CD4-positive, alpha-beta T cell treated with Interleukin-1 beta for 1 hour (primary cell): ENCODE data around the gene TTF2.
"Not testable (repeated sequence)": the region's sequence is repeated elsewhere in the genome, so short reads cannot be mapped to it uniquely, and the experiment has no call there.

ENCODE experiments used
- DNase-seq, 2 donors: peaks; one replicate each; pipeline ENCODE4 v3.0.0-alpha.2; 2020 to 2022

TTF2 gene

DNA sequence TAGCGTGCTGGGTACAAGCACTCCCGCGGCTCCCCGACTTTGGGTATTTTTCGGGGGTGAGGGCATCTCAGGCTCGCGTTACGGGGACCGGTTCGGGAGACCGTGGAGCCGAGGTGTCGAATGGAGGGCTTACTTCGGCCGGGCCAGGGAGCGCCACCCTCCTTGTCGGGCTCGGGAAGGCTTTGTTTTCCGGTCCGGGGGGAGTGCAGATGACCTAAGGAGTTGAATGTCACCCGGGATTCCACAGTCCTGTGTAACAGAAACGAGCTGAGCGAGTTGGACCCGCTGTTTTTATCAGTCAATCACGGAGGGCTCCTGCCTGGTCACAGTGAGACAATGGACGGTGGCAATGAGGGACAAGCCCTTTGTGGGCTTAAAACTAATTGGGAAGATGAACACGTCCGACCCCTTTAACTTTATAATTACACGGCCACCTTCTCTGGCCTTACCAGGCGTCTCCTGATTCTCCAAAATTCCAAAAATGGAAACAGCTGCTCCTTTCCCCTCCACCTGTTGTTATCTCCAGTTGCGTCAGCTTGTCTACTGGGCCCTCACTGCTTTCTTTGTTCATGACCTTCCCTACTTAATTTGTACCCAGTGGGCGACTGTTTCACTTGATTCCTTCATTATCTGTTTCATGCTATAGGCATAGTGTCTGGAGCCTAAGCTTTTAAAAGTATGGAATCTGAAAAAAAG, 62.4 kb downstream of the TTF2 start:
- DNase-seq, result no peak

DNA sequence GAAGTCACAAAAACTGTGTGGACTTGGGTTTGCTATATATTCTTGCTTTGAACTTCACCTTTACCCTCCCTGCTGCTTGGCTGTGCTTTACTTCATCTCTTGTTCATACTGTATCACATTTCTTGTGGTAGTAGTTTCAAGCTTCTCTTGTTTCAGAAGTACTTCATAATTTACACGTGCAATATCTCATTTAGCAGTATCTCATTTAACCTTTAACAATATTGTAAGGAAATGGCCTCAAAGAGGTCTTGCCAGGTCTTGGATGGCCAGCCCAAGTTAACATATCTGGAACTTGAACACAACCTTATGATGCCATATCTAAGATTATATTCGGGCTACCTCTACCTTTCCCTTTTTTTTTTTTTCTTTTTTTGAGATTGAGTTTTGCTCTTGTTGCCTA, 63.1 kb downstream of the TTF2 start:
- no peak for DNase-seq

DNA sequence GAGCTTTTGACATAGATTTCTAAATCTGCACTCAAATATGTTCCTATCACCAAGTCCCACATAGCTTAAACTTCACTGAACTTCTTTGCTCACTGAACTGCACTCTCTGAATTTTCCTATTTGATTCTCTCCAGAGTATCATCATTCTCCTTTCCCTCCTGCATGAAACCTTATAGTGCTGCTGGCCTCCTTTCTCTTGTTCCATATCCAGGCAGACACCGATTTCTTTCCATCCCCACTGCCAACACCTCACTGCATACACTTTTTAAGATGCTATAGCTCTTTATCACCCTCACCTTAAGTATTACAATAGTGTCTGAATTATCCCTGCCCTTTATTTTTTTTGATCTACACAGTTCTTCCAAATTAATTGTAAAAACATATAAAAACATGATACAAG, 64.5 kb downstream of the TTF2 start:
- no peak for DNase-seq

DNA sequence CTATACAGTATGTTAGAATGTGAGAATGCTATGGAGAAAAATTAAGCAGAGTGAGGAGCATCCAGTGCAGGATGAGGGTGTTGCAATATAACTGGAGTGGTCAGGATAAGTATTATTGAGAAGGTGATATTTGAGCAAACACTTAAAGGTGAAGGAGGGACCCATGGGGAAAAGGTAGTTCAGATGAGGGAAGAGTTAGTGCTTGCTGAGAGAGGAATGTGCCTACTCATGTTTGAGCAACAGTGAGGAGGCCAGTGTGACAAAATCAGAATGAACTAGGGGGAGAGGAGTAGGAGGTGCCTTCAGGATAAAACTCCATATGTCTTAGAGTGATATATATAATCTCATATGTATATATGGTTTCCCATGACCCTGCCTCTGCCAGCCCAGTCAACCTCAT, 67.7 kb downstream of the TTF2 start:
- DNase-seq, result no peak

DNA sequence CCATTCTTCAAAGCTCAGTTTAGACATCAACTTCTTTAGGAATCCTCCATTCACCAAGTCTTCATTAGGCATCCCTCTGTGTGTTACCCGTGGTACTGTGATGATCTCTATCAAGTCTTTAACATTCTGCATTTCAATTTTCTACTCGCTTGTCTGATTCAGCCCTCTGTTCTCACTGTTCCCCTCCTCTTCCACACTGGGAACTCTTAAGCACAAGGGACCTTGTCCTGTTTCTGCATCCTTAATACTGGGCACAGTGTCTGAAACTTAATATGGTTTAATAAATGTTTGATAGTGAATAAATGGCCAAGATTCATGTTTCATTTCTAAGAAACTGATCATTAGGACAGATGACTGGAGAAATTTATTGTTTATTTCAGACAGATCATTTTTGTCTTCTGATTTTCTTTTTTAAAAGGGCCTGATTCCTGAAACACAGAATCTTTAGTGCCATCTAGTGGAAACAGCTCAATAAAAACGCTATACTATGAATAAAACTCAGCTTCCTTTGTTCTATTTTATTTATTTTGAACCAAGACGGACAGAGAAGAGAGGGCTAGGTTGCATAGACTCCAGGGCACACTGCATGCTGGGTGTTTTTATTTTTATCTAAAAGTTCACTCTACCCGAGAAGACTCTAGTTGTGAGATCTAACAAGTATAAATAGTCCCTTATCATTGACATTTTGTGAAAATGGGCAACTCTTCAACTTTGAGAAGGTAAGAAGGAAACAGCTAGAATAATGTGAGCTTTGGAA, 68.4 kb downstream of the TTF2 start:
- DNase-seq, result peak in 1 of 2 donors; percentile 38

DNA sequence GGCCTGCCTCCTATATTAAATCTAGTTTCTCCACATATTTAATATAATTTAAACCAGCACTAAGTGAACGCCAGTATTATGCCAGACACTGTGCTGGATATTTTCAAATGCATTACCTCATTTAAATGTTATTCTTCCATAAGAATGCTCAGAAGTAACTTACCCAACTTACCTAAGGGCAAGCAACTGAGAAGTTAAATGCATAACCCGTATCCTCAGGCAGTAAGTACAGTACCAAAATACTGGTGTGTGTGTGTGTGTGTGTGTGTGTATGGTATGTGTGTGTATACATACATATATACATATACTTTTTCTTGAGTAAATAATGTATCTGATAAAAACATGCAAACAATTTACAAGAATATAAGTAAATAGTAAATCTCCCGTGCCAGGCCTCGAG, 70.4 kb downstream of the TTF2 start:
- DNase-seq, result no peak

DNA sequence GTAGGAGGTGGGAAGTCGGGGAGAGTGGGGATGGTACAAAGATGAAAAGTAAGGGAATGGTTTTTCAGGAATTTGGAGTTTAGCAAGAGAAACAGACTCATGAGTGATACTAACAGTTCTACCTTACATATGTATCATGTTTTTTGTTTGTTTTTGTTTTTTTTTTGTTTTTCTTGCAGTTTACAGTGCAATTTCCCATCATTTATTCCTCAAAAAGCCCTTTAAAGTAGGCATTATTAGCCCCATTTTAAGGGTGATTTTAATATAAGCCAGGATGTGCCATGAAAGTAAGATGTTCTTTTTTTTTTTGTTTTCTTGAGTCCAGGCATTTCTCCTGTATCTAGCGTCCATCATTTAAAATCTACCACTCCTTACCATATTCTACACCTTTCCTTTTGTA, 75.2 kb downstream of the TTF2 start:
- no peak for DNase-seq

DNA sequence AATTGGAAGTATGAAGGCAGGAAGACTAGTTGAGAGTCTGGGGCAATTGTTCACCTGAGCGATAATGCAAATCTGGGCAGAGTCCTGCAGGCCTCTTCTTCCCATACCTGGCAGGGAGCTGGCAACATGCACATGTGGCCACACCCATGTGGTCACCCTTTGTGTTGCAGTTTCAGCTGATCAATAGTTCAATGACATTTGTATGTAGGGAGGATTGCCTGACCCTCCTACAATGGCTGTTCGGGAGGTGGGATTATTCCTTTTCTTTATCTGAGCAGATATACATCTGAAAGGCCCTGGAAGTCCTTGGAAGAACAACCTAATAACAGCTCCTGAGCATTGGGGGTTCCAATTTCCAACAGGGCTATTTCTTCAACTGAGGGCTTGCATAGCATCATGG, 76.6 kb downstream of the TTF2 start:
- DNase-seq, result no peak

DNA sequence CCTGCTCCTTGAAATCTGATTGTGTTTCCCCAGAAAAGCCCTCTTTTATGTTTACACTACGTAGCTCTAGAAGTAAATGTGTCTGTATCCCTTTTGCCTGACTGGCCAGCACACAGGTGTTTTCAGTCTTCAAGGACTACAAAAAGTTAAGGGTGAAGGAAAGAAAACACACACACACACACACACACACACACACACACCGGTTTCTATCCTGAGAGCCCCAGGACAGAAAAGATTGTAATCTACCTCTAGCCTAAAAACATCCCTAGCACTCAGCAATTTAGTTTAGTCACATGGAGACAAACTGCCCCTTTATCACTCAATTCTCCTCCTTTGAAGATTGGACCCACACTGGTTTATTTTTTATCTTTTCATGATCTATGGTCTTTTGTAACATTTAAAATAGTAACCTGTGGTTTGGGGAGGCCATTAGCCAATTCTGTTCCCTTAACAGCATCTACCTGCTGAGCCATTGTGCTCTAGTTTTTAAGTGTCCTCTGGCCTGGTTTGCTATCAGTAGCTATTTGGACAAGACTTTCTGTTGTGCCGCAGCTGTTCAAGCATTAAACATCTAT, 77.2 kb downstream of the TTF2 start:
- DNase-seq, result no peak

DNA sequence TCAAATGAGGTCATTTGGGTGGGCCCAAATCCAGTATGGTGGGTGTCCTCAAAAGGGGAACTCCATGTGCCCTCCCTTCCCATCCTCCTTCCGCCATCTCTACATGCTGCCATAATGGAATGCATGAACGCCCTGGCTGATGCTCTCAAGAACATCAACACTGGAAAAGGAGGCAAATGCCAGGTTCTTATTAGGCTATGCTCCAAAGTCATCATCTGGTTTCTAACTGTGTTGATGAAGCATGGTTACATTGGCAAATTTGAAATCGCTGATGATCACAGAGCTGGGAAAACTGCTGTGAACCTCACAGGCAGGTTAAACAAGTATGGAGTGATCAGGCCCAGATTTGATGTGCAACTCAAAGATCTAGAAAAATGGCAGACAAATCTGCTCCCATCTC, 78.0 kb downstream of the TTF2 start:
- DNase-seq, result no peak

DNA sequence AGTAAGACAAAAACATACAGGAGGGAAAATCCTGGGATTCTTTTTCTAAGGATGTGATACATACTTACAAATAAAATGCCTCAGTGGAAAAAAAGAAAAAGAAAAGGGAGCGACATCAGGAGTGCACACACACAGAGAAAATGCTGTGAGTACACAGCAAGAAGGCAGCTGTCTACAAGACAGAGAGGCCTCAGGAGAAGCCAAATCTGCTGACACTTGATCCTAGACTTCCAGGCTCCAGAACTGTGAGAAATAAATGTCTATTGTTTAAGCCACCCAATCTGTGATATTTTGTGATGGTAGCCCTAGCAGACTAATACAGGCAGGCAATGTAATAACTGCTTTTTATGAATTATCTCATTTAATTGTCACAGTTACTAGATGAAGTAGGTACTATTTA, 78.4 kb downstream of the TTF2 start:
- DNase-seq, result no peak

DNA sequence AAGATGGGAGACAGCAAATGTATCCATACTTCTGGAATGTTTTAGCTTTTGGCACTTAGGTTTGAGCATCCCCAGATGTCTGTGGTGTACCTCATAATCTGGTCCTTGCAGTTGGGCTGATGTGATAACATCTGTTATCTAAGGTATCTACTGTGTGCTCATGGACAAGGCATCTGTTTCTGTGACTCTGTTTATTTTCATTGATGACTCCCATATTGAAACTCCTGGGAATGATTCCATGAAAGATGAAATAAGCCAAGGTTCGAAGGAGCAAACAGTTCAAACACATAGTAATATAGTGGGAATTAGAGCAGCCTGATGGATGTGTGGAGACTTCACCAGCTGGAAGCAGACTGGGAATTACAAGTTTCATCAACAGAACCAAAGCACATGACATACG, 82.1 kb downstream of the TTF2 start:
- DNase-seq, result no peak

DNA sequence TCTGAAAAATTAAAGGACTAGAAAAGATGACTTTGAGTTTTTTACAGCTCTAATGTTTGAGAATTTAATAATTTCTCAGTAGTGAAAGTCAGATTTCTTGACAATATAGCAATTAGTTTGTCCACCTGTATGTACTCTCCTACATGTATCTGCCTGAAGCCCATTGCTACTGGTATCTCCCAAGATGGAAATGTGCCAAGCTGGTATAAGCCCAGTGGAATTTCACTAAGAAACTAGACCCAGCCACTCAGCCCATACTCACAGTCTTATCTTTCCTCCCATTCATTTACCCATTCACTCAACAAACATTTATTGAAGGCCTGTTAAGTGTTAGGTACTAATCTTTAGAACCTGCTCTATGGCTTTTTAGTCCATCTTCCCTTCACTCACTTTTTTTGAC, 83.0 kb downstream of the TTF2 start:
- DNase-seq, result no peak

DNA sequence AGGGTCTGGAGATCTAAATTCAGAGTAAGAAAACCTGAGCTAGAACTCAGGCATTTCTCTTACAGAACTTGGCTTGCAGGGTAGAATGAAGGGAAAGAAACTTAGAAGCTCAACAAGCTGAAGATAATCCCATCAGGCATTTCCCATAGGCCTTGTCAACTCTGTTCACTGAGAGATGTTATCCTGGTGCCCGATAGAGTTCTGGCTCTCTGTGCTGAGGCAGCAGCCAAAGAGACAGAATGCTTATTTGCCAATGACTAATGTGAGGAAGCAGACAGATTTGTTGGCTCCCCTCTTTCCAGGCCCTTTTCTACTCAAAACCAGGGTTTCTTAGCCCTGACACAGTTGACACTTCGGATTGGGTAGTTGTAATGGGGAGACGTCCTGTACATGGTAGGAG, 83.7 kb downstream of the TTF2 start:
- DNase-seq, result no peak

DNA sequence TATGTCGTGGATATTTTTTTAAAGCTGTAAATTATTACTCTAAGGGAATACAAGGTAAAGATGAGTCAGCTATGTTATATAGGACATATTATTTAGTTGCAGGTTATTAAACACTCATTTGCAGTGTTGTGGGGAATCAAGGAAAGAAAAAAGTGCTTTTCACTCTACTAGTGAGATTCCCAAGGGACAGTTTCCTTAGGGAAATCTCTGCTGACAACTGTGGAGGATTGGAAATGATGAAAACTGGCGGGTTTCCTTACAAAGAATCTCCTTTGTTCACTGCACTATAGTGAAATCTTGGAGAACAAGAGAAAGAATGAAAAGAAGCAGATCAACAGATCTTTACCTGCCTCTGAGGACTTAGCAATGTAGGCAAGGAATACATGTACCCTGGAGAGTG, 85.9 kb downstream of the TTF2 start:
- DNase-seq, result no peak

DNA sequence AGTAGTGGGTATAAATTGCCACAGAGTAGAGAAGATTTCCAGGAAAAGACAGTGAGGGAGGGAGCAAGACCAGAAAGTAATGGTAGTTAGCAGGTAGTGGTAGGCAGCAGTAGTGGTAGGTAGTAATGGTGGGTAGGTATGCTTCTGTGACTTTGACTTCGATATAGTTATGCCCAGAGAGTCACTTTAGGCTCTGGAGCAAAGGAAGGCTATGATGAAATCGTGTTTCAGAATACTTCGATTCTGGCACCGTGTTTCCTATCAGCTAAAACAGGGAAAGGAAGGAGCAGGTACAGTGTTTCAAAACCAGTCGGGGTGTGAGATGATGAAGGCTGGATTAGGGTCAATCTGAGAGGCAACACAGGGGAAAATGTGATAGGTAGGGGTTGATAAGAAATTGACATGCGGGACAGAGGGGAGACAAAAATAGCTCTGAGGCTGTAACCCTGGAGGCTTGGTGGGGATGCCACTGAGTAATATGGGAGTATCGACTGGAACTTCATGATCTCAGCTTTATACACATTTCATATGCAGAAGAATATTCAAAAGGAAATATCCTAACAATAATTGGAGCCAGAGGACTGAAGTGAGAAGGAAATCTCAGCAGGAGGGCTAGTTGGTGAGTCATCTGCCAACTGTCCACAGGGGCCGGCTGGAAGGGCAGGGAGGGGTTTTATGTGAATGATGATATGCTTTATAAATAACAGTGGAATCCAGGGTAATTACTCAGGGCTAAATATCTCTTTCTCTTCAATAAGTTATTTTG, 86.6 kb downstream of the TTF2 start:
- DNase-seq, result no peak

DNA sequence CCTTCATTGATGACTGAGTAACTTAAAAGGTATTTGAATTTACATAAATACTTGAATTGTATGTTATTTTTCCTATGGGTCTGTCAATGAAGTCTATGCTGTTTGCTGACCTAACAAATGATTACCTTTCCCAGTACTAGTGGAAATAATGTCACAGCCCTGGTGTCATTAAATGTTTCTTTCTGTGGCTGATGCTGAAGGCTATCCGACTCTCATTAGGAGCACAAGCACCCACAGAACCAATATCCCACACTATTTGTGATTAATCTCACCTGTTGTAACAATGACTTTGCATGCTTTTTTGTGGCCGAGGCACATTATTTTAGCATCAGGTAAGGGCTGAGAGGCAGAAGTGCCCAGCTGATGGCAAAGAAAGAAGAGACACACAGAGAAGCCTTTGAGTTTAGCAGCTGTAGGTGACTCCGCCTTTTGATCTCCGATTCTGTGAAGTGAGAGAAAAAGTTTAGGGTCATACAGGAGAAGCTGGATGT, 87.3 kb downstream of the TTF2 start:
- no peak for DNase-seq

DNA sequence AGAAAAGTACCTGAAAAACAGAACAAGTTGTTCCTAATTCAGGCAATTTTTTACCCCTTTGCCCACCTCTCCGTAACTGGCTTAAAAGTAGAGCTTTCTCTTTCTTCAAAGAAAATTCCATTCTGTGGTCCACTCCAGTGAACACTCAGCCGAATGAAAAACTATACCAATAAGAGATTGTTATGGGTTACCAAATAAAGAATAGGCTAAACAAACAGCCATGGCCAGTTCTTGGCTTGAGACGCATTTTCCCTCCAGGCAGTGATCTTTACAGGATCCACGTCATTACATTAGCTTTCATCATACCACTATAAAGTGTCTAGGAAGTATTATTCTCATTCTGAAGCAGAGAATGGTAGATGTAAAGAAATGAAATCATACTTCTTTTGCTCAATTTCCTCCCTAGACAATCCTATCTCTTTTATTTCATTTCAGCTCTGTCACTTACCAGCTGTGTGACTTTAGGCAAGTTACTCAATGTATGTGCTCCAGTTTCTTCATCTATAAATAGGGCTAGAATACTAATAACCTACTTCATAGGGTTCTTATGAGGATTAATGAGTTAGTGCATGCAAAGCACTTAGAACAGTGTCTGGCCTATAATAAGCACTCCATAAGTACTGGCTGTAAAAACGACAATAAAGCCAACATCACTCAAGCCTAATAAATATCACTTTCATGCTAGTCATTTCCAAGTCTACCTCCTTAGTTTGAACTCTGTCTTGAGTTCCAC, 87.9 kb downstream of the TTF2 start:
- no peak for DNase-seq

DNA sequence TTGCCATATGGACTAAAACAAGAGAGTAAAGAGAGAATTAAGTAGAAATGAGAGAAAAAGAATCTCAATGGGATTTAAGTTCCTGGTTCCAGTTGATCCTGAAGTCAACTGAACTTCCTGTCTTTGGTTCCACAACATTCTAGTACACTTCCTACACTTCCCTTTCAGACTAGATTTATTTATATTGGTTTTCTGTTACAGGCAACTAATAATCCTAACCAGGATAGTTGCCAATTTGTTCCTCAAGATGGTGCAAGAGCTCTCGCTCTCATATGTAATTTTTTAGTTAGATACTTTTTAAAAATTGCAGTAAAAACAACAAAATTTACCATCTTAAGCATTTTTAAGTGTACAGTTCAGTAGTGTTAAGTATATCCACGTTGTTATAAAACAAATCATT, 90.2 kb downstream of the TTF2 start:
- DNase-seq, result no peak

DNA sequence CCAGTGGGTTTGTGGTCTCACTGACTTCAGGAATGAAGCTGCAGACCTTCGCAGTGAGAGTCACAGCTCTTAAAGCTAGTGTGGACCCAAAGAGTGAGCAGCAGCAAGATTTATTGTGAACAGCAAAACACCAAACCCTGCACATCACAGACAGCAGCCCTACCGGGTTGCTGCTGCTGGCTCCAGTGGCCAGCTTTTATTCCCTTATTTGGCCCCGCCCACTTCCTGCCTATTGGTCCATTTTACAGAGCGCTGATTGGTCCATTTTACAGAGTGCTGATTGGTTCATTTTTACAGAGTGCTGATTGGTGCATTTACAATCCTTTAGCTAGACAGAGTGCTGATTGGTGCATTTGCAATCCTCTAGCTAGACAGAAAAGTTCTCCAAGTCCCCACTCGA, 91.2 kb downstream of the TTF2 start:
- not testable (repeated sequence) for DNase-seq
